ENCODE results near the gene SPATA13. TPM values are rescaled to one million over a fixed set of nuclear protein-coding genes. Genes with fewer than 3 reads are reported as not detected.

Gene SPATA13
- polyA plus RNA-seq, 3 donors from 2014 or later, result 19.0 to 112 (median 65.6) TPM

- Mint-ChIP-seq H3K36me3 (peaks cover 0 to 4% (median 4%) of the 10 kb centered on the region in 3 donors), H3K27me3 (ENCODE audit: low read depth in 3 of 3) (peaks cover 0 to 15% (median 6%) of the 10 kb centered on the region in 3 donors), H3K27ac (peak overlapping the region in 1 of 6 donors; percentile 31), H3K4me3 (peak overlapping the region in 2 of 5 donors; percentile 61 to 63), H3K4me1 (peaks cover 3 to 12% of the 10 kb centered on the region in 2 donors), H3K9me3 (peaks cover 0 to 13% (median 3%) of the 10 kb centered on the region in 6 donors)
- peak in 2 of 3 donors; percentile 4 to 23 for DNase-seq
Observed at GRCh38 chr13:24129914-24130774, 30.4 kb upstream of the SPATA13 start.

GRCh38 chr13:24131749-24132148, 28.8 kb upstream of the SPATA13 start:
- peaks cover 1 to 13% (median 4%) of the 10 kb centered on the region in 3 donors for H3K27me3 Mint-ChIP-seq (ENCODE audit: low read depth in 3 of 3)
- peaks cover 0 to 4% (median 4%) of the 10 kb centered on the region in 3 donors for H3K36me3 Mint-ChIP-seq
- DNase-seq, result no peak
- no peak overlapping the region for H3K27ac Mint-ChIP-seq
- peaks cover 3 to 12% of the 10 kb centered on the region in 2 donors for H3K4me1 Mint-ChIP-seq
- H3K9me3 Mint-ChIP-seq, result peaks cover 0 to 13% (median 3%) of the 10 kb centered on the region in 6 donors
- H3K4me3 Mint-ChIP-seq, result no peak overlapping the region

- H3K36me3 Mint-ChIP-seq, result peaks cover 0 to 4% (median 4%) of the 10 kb centered on the region in 3 donors
- peaks cover 1 to 13% (median 4%) of the 10 kb centered on the region in 3 donors for H3K27me3 Mint-ChIP-seq (ENCODE audit: low read depth in 3 of 3)
- H3K4me3 Mint-ChIP-seq, result no peak overlapping the region
- peaks cover 3 to 12% of the 10 kb centered on the region in 2 donors for H3K4me1 Mint-ChIP-seq
- peaks cover 0 to 13% (median 3%) of the 10 kb centered on the region in 6 donors for H3K9me3 Mint-ChIP-seq
- DNase-seq, result no peak
- no peak overlapping the region for H3K27ac Mint-ChIP-seq
Observed at GRCh38 chr13:24133021-24133795, 27.3 kb upstream of the SPATA13 start.

GRCh38 chr13:24134231-24134630, 26.3 kb upstream of the SPATA13 start:
- DNase-seq, result no peak
- peaks cover 1 to 11% (median 4%) of the 10 kb centered on the region in 3 donors for H3K27me3 Mint-ChIP-seq (ENCODE audit: low read depth in 3 of 3)
- no peak overlapping the region for H3K4me3 Mint-ChIP-seq
- H3K27ac Mint-ChIP-seq, result no peak overlapping the region
- peaks cover 3 to 12% of the 10 kb centered on the region in 2 donors for H3K4me1 Mint-ChIP-seq
- peaks cover 0 to 13% (median 3%) of the 10 kb centered on the region in 6 donors for H3K9me3 Mint-ChIP-seq
- peaks cover 0 to 4% (median 4%) of the 10 kb centered on the region in 3 donors for H3K36me3 Mint-ChIP-seq

- H3K27ac Mint-ChIP-seq, result no peak overlapping the region
- H3K4me1 Mint-ChIP-seq, result peaks cover 3 to 12% of the 10 kb centered on the region in 2 donors
- H3K27me3 Mint-ChIP-seq (ENCODE audit: low read depth in 3 of 3), result peaks cover 1 to 11% (median 4%) of the 10 kb centered on the region in 3 donors
- no peak for DNase-seq
- H3K4me3 Mint-ChIP-seq, result no peak overlapping the region
- peaks cover 0 to 4% (median 4%) of the 10 kb centered on the region in 3 donors for H3K36me3 Mint-ChIP-seq
- peaks cover 0 to 13% (median 3%) of the 10 kb centered on the region in 6 donors for H3K9me3 Mint-ChIP-seq
Observed at GRCh38 chr13:24134757-24135156, 25.8 kb upstream of the SPATA13 start.

GRCh38 chr13:24135674-24136300, 24.7 kb upstream of the SPATA13 start:
- H3K36me3 Mint-ChIP-seq, result peaks cover 0 to 4% (median 4%) of the 10 kb centered on the region in 3 donors
- peaks cover 0 to 13% (median 3%) of the 10 kb centered on the region in 6 donors for H3K9me3 Mint-ChIP-seq
- H3K4me3 Mint-ChIP-seq, result no peak overlapping the region
- H3K4me1 Mint-ChIP-seq, result peaks cover under 1 to 3% of the 10 kb centered on the region in 2 donors
- no peak for DNase-seq
- H3K27ac Mint-ChIP-seq, result no peak overlapping the region
- H3K27me3 Mint-ChIP-seq (ENCODE audit: low read depth in 3 of 3), result peaks cover 1 to 8% (median 4%) of the 10 kb centered on the region in 3 donors

- Mint-ChIP-seq H3K4me3 (no peak overlapping the region), H3K36me3 (no peaks in the 10 kb centered on the region), H3K4me1 (no peaks in the 10 kb centered on the region), H3K9me3 (no peaks in the 10 kb centered on the region), H3K27me3 (ENCODE audit: low read depth in 3 of 3) (peaks cover 0 to 4% (median 1%) of the 10 kb centered on the region in 3 donors), H3K27ac (no peak overlapping the region)
- no peak for DNase-seq
Observed at GRCh38 chr13:24138911-24139310, 21.6 kb upstream of the SPATA13 start.

- no peak overlapping the region for H3K4me3 Mint-ChIP-seq
- DNase-seq, result no peak
- H3K4me1 Mint-ChIP-seq, result no peaks in the 10 kb centered on the region
- no peaks in the 10 kb centered on the region for H3K9me3 Mint-ChIP-seq
- no peaks in the 10 kb centered on the region for H3K36me3 Mint-ChIP-seq
- H3K27ac Mint-ChIP-seq, result no peak overlapping the region
- peaks cover 0 to 2% (median 2%) of the 10 kb centered on the region in 3 donors for H3K27me3 Mint-ChIP-seq (ENCODE audit: low read depth in 3 of 3)
Observed at GRCh38 chr13:24141333-24141910, 19.1 kb upstream of the SPATA13 start.

GRCh38 chr13:24142453-24142852, 18.1 kb upstream of the SPATA13 start:
- DNase-seq, result no peak
- no peaks in the 10 kb centered on the region for H3K9me3 Mint-ChIP-seq
- no peak overlapping the region for H3K4me3 Mint-ChIP-seq
- no peaks in the 10 kb centered on the region for H3K4me1 Mint-ChIP-seq
- no peak overlapping the region for H3K27ac Mint-ChIP-seq
- peaks cover 0 to 4% (median 4%) of the 10 kb centered on the region in 3 donors for H3K27me3 Mint-ChIP-seq (ENCODE audit: low read depth in 3 of 3)
- no peaks in the 10 kb centered on the region for H3K36me3 Mint-ChIP-seq

- Mint-ChIP-seq H3K27ac (no peak overlapping the region), H3K36me3 (no peaks in the 10 kb centered on the region), H3K4me1 (no peaks in the 10 kb centered on the region), H3K4me3 (no peak overlapping the region), H3K9me3 (no peaks in the 10 kb centered on the region), H3K27me3 (ENCODE audit: low read depth in 3 of 3) (peaks cover 0 to 7% (median 4%) of the 10 kb centered on the region in 3 donors)
- no peak for DNase-seq
Observed at GRCh38 chr13:24142886-24143285, 17.6 kb upstream of the SPATA13 start.

- Mint-ChIP-seq H3K27ac (no peak overlapping the region), H3K9me3 (no peaks in the 10 kb centered on the region), H3K27me3 (ENCODE audit: low read depth in 3 of 3) (peaks cover 0 to 9% (median 4%) of the 10 kb centered on the region in 3 donors), H3K4me1 (peaks cover 0 to 3% of the 10 kb centered on the region in 2 donors), H3K4me3 (no peak overlapping the region), H3K36me3 (no peaks in the 10 kb centered on the region)
- DNase-seq, result no peak
Observed at GRCh38 chr13:24145240-24145639, 15.3 kb upstream of the SPATA13 start.

GRCh38 chr13:24145674-24146073, 14.8 kb upstream of the SPATA13 start:
- H3K4me3 Mint-ChIP-seq, result no peak overlapping the region
- no peak for DNase-seq
- peaks cover 0 to 9% (median 4%) of the 10 kb centered on the region in 3 donors for H3K27me3 Mint-ChIP-seq (ENCODE audit: low read depth in 3 of 3)

GRCh38 chr13:24146961-24147569, 13.5 kb upstream of the SPATA13 start:
- peaks cover 0 to 9% (median 4%) of the 10 kb centered on the region in 3 donors for H3K27me3 Mint-ChIP-seq (ENCODE audit: low read depth in 3 of 3)
- H3K4me3 Mint-ChIP-seq, result no peak overlapping the region
- H3K4me1 Mint-ChIP-seq, result peaks cover 0 to 3% of the 10 kb centered on the region in 2 donors
- no peaks in the 10 kb centered on the region for H3K36me3 Mint-ChIP-seq
- no peak overlapping the region for H3K27ac Mint-ChIP-seq
- DNase-seq, result no peak
- no peaks in the 10 kb centered on the region for H3K9me3 Mint-ChIP-seq

More at GRCh38 chr13:24145674-24146073, 14.8 kb upstream of the SPATA13 start:
- H3K36me3 Mint-ChIP-seq, result no peaks in the 10 kb centered on the region
- no peak overlapping the region for H3K27ac Mint-ChIP-seq
- peaks cover 0 to 3% of the 10 kb centered on the region in 2 donors for H3K4me1 Mint-ChIP-seq
- H3K9me3 Mint-ChIP-seq, result no peaks in the 10 kb centered on the region
